CD4-positive, alpha-beta T cell (primary cell): ENCODE measurements around the gene GALC. TPM values are rescaled to one million over a fixed set of nuclear protein-coding genes. Genes with fewer than 3 reads are reported as not detected.

Source experiments
- ATAC-seq: fragments of 200-7000 bp; cut with Tn5 transposase; one replicate; pipeline ENCODE4 v1.10.0; 2022; ENCODE audit warnings: mild to moderate bottlenecking; ENCODE audit not compliant: poor library complexity
- CTCF ChIA-PET: fragments of 350-600 bp; sonication (Branson Sonifier 250); formaldehyde crosslinking; loops from one replicate; lab custom pipeline; 2021; ENCODE audit warnings: antibody characterized with exemption, inconsistent platforms; lab: Charles Lee
- POLR2A ChIA-PET: fragments of 350-600 bp; sonication (Branson Sonifier 250); formaldehyde crosslinking; loops from one replicate; lab custom pipeline; 2021; ENCODE audit warnings: antibody characterized with exemption, inconsistent platforms; lab: Charles Lee
- DNase-seq, 14 experiments: peaks; one replicate each; pipeline ENCODE4 v3.0.0-alpha.2; 2013 to 2020; ENCODE audit warnings: mixed read lengths in 2 of 14
- H3K27ac ChIP-seq, 2 donors: one replicate each; pipeline versions ENCODE4 v1.5.1 to v1.7.0; 2013; ENCODE audit warnings: low read length in 2 of 2, low read depth in 1 of 2, mild to moderate bottlenecking in 1 of 2
- H3K27me3 ChIP-seq, 2 experiments: 1 replicate in 1 of 2; 2 replicates in 1 of 2; pipeline versions ENCODE4 v1.6.1 to v1.7.0; 2013; ENCODE audit warnings: low read length in 2 of 2, control low read depth in 1 of 2, mild to moderate bottlenecking in 1 of 2, moderate library complexity in 1 of 2; ENCODE audit not compliant: insufficient read depth in 2 of 2, control insufficient read depth in 1 of 2
- H3K36me3 ChIP-seq: one replicate; pipeline ENCODE4 v1.6.1; 2013; ENCODE audit warnings: low read length, control low read depth; ENCODE audit not compliant: insufficient read depth
- H3K4me1 ChIP-seq: one replicate; pipeline ENCODE4 v1.6.1; 2013; ENCODE audit warnings: low read length, control low read depth; ENCODE audit not compliant: insufficient read depth
- H3K4me3 ChIP-seq: one replicate; pipeline ENCODE4 v1.5.1; 2013; ENCODE audit warnings: mild to moderate bottlenecking, low read length, moderate library complexity
- H3K9me3 ChIP-seq, 2 experiments: 1 replicate in 1 of 2; 2 replicates in 1 of 2; pipeline versions ENCODE4 v1.6.1 to v1.7.0; 2013; ENCODE audit warnings: low read length in 2 of 2, mild to moderate bottlenecking in 2 of 2, control low read depth in 1 of 2, moderate library complexity in 1 of 2; ENCODE audit not compliant: control insufficient read depth in 1 of 2, insufficient read depth in 1 of 2
- H3K27ac Mint-ChIP-seq: one replicate; pipeline ENCODE4 v1.8.0; 2020; ENCODE audit warnings: mixed read lengths
- H3K27me3 Mint-ChIP-seq: one replicate; pipeline ENCODE4 v1.8.0; 2021; ENCODE audit warnings: mixed read lengths
- H3K36me3 Mint-ChIP-seq: one replicate; pipeline ENCODE4 v1.8.0; 2021; ENCODE audit warnings: low read depth, mixed read lengths
- H3K4me1 Mint-ChIP-seq: one replicate; pipeline ENCODE4 v1.8.0; 2021; ENCODE audit warnings: low read depth, mixed read lengths
- H3K4me3 Mint-ChIP-seq: one replicate; pipeline ENCODE4 v1.8.0; 2020; ENCODE audit warnings: mild to moderate bottlenecking, mixed read lengths
- H3K9me3 Mint-ChIP-seq: one replicate; pipeline ENCODE4 v1.8.0; 2020; ENCODE audit warnings: mixed read lengths
- intact Hi-C, 2 experiments: fragments of 100-400 bp; cut with DNase I in 1 of 2; cut with micrococcal nuclease in 1 of 2; formaldehyde crosslinking; loops; one replicate each; pipeline versions ENCODE4 v1.15.1 to v1.9.0; 2023 to 2025; cut with DNase I, micrococcal nuclease
- total RNA-seq, 174 experiments: library from RNA in 2 of 174; stranded (reverse) in 2 of 174; gene quantifications; one replicate each; pipeline ENCODE4 v1.2.3 and lab custom pipeline; 2021 to 2026
- TF ChIP-seq, protein P1 (sequence below): fragments of 200-600 bp; IDR thresholded peaks from one replicate; pipeline ENCODE4 v1.8.0; 2022; ENCODE audit warnings: antibody characterized with exemption, mild to moderate bottlenecking

GALC gene
- total RNA-seq, 2 experiments from 2014 or later: 14.7 to 14.9 TPM

DNA sequence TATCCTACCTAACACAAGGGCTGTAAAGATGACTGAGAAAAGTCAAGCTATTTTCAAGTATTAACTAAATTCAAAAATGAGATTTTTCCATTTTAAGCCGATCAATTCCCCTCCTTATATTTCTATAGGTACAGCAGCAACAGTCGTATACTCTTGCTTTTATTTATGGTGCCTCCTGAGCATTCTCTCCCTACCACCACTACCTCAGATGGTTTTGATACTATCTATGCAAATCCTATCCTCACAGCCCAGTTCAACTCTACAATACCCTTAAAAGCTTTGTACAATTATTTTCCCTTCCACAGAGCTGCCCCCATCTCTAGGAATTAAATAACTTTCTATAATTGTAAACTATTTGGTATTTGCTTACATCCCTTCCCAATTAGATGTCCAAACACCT is 52.1 kb downstream of the GALC start:
- no peak overlapping the region for H3K27ac ChIP-seq
- TF ChIP-seq, protein P1, sequence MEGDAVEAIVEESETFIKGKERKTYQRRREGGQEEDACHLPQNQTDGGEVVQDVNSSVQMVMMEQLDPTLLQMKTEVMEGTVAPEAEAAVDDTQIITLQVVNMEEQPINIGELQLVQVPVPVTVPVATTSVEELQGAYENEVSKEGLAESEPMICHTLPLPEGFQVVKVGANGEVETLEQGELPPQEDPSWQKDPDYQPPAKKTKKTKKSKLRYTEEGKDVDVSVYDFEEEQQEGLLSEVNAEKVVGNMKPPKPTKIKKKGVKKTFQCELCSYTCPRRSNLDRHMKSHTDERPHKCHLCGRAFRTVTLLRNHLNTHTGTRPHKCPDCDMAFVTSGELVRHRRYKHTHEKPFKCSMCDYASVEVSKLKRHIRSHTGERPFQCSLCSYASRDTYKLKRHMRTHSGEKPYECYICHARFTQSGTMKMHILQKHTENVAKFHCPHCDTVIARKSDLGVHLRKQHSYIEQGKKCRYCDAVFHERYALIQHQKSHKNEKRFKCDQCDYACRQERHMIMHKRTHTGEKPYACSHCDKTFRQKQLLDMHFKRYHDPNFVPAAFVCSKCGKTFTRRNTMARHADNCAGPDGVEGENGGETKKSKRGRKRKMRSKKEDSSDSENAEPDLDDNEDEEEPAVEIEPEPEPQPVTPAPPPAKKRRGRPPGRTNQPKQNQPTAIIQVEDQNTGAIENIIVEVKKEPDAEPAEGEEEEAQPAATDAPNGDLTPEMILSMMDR: no peak
- no peak for DNase-seq
- ChIA-PET POLR2A (no interaction called here), CTCF (interaction anchor here (0.9 kb wide), 1 partner anchor 228 kb away, joined by 4 read pairs; no protein-coding TSS in a partner anchor)
- no peak for ATAC-seq
- H3K27me3 ChIP-seq: no peaks in the 10 kb centered on the region
- no peak overlapping the region for H3K4me3 Mint-ChIP-seq
- H3K27ac Mint-ChIP-seq: no peak overlapping the region
- H3K27me3 Mint-ChIP-seq: no peaks in the 10 kb centered on the region
- intact Hi-C loops: loop anchor here (5.0 to 10.0 kb wide), 5 partner anchors 71 to 624 kb away; partner anchors contain the start of genes PTPN21 (in 1 of the 2) and ZC3H14 (in 1 of the 2)
- H3K36me3 Mint-ChIP-seq: peaks cover 87% of the 10 kb centered on the region
- no peaks in the 10 kb centered on the region for H3K9me3 ChIP-seq
- H3K4me3 ChIP-seq: no peak overlapping the region
- no peaks in the 10 kb centered on the region for H3K4me1 ChIP-seq
- no peaks in the 10 kb centered on the region for H3K4me1 Mint-ChIP-seq
- no peaks in the 10 kb centered on the region for H3K9me3 Mint-ChIP-seq
- H3K36me3 ChIP-seq: peaks cover 56% of the 10 kb centered on the region

DNA sequence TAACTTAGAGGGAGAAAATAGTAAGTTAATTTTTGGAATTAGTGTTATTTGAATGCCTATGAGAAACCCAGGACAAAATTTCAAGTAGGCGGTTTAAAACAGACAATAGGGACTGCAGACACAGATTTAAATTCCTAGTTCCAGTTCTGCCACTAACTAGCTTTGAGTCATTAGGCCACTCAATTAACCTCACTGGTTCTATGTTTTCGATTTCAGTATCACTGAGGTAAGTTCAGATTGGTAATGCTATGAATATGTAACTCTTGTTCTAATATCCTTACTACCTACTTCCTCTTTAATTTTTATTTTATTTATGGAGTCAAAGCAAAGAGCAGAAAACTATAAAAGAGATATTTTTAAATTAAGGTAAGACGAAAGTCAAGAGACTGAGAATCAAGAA is 52.6 kb downstream of the GALC start:
- H3K27ac Mint-ChIP-seq: no peak overlapping the region
- H3K9me3 Mint-ChIP-seq: no peaks in the 10 kb centered on the region
- Histone ChIP-seq H3K4me3 (no peak overlapping the region), H3K36me3 (peaks cover 54% of the 10 kb centered on the region), H3K4me1 (no peaks in the 10 kb centered on the region), H3K27ac (no peak overlapping the region), H3K27me3 (no peaks in the 10 kb centered on the region), H3K9me3 (no peaks in the 10 kb centered on the region)
- H3K4me1 Mint-ChIP-seq: no peaks in the 10 kb centered on the region
- ATAC-seq: no peak
- H3K36me3 Mint-ChIP-seq: peaks cover 88% of the 10 kb centered on the region
- intact Hi-C loops: loop anchor here (5.0 to 10.0 kb wide), 5 partner anchors 72 to 624 kb away; partner anchors contain the start of genes PTPN21 (in 1 of the 2) and ZC3H14 (in 1 of the 2)
- CTCF ChIA-PET: interaction anchor here (0.9 kb wide), 1 partner anchor 228 kb away, joined by 4 read pairs; no protein-coding TSS in a partner anchor
- H3K4me3 Mint-ChIP-seq: no peak overlapping the region
- H3K27me3 Mint-ChIP-seq: no peaks in the 10 kb centered on the region
- TF ChIP-seq, protein P1: no peak
- POLR2A ChIA-PET: no interaction called here
- DNase-seq: no peak

DNA sequence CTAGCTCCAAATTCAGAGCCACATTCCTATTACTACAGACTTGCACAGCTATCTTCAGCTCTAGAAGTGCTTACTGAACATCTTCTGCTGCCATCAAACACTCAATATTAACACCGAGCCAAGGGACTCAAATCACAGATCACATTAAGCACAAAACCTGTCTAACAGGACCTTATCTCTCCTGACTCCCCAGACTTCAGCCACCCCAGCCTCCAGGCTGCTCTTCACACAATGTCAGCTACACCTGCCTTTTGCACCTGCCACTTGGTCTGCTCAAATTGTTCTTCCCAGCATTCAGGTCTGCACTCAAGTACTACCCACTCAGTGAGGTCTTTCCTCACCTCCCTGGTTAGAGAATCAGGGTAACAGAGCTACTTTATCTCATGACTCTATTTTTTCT is 57.1 kb downstream of the GALC start:
- peaks cover 83% of the 10 kb centered on the region for H3K36me3 Mint-ChIP-seq
- Histone ChIP-seq H3K36me3 (peaks cover 35% of the 10 kb centered on the region), H3K4me1 (no peaks in the 10 kb centered on the region), H3K9me3 (no peaks in the 10 kb centered on the region), H3K4me3 (no peak overlapping the region), H3K27ac (no peak overlapping the region), H3K27me3 (no peaks in the 10 kb centered on the region)
- H3K4me1 Mint-ChIP-seq: no peaks in the 10 kb centered on the region
- ATAC-seq (no peak), DNase-seq (no peak)
- no peaks in the 10 kb centered on the region for H3K27me3 Mint-ChIP-seq
- no peaks in the 10 kb centered on the region for H3K9me3 Mint-ChIP-seq
- TF ChIP-seq, protein P1: no peak
- ChIA-PET CTCF (interaction anchor here (1.1 to 1.4 kb wide), 2 partner anchors 9 to 10 kb away, joined by 3 read pairs; no protein-coding TSS in a partner anchor), POLR2A (interaction anchor here (1.1 to 1.3 kb wide), 2 partner anchors 10 to 57 kb away, joined by 3 read pairs; partner anchors contain the start of gene GALC)
- no peak overlapping the region for H3K4me3 Mint-ChIP-seq
- no peak overlapping the region for H3K27ac Mint-ChIP-seq
- intact Hi-C loops: no loop called here
